Liver (tissue), 9 donors: ENCODE data around the gene ZAP70. TPM values are rescaled to one million over a fixed set of nuclear protein-coding genes. Genes with fewer than 3 reads are reported as not detected.

Experiments used
- DNase-seq: peaks from one replicate; pipeline ENCODE4 v3.0.0-alpha.2; 2017; ENCODE audit warnings: low spot score
- H3K27ac ChIP-seq, 2 donors: one replicate each; pipeline ENCODE4 v1.7.0; 2013; ENCODE audit warnings: inconsistent platforms in 2 of 2, low read length in 2 of 2, control low read depth in 1 of 2, low read depth in 1 of 2, mild to moderate bottlenecking in 1 of 2
- H3K27me3 ChIP-seq, 4 donors: one replicate each; pipeline versions ENCODE4 v1.6.1 to v1.7.0; 2013; ENCODE audit warnings: low read length in 3 of 4, inconsistent platforms in 1 of 4, mild to moderate bottlenecking in 1 of 4, moderate library complexity in 1 of 4; ENCODE audit not compliant: control insufficient read depth in 4 of 4, insufficient read depth in 4 of 4
- H3K36me3 ChIP-seq, 4 donors: one replicate each; pipeline versions ENCODE4 v1.6.1 to v1.7.0; 2013; ENCODE audit warnings: low read length in 3 of 4, mild to moderate bottlenecking in 3 of 4, low read depth in 1 of 4, moderate library complexity in 1 of 4; ENCODE audit not compliant: control insufficient read depth in 4 of 4, insufficient read depth in 3 of 4
- H3K4me1 ChIP-seq, 4 donors: one replicate each; pipeline versions ENCODE4 v1.6.1 to v1.7.0; 2013; ENCODE audit warnings: low read length in 3 of 4, mild to moderate bottlenecking in 3 of 4, moderate library complexity in 1 of 4; ENCODE audit not compliant: control insufficient read depth in 4 of 4, insufficient read depth in 4 of 4
- H3K4me3 ChIP-seq, 3 donors: one replicate each; pipeline versions ENCODE4 v1.6.1 to v1.7.0; 2013; ENCODE audit warnings: low read length in 3 of 3, control low read depth in 1 of 3, low read depth in 1 of 3, mild to moderate bottlenecking in 1 of 3
- H3K9ac ChIP-seq, 2 donors: one replicate each; pipeline ENCODE4 v1.7.0; 2013; ENCODE audit warnings: low read length in 2 of 2, mild to moderate bottlenecking in 2 of 2, moderate library complexity in 2 of 2, control low read depth in 1 of 2, low read depth in 1 of 2
- H3K9me3 ChIP-seq, 4 donors: one replicate each; pipeline versions ENCODE4 v1.6.1 to v1.7.0; 2013; ENCODE audit warnings: low read length in 3 of 4; ENCODE audit not compliant: control insufficient read depth in 4 of 4
- EGR1 ChIP-seq, 2 donors: IDR thresholded peaks; 2 replicates each; pipeline ENCODE4 v1.6.1; 2016 to 2018; ENCODE audit warnings: antibody characterized with exemption in 2 of 2, low read depth in 2 of 2
- FOXA2 ChIP-seq: IDR thresholded peaks from 2 replicates; pipeline ENCODE4 v1.6.1; 2016; ENCODE audit warnings: antibody characterized with exemption
- GABPA ChIP-seq, 2 donors: IDR thresholded peaks in 1 of 2; conservative IDR thresholded peaks in 1 of 2; 2 replicates each; pipeline ENCODE4 v1.6.1; 2016; ENCODE audit warnings: antibody characterized with exemption in 2 of 2, mild to moderate bottlenecking in 1 of 2, moderate library complexity in 1 of 2
- HNF4G ChIP-seq: IDR thresholded peaks from 2 replicates; pipeline ENCODE4 v1.6.1; 2016; ENCODE audit warnings: antibody characterized with exemption
- JUND ChIP-seq, 2 donors: IDR thresholded peaks; 2 replicates each; pipeline ENCODE4 v1.6.1; 2016; ENCODE audit warnings: antibody characterized with exemption in 2 of 2
- RAD21 ChIP-seq, 2 donors: IDR thresholded peaks; 2 replicates each; pipeline ENCODE4 v1.6.1; 2016; ENCODE audit warnings: antibody characterized with exemption in 2 of 2, mild to moderate bottlenecking in 2 of 2
- REST ChIP-seq: IDR thresholded peaks from 2 replicates; pipeline ENCODE4 v1.6.1; 2016; ENCODE audit warnings: antibody characterized with exemption, mild to moderate bottlenecking
- TAF1 ChIP-seq: conservative IDR thresholded peaks from 2 replicates; pipeline ENCODE4 v1.6.1; 2016; ENCODE audit warnings: antibody characterized with exemption, mild to moderate bottlenecking
- YY1 ChIP-seq: IDR thresholded peaks from 2 replicates; pipeline ENCODE4 v1.6.1; 2016; ENCODE audit warnings: antibody characterized with exemption, mild to moderate bottlenecking
- WGBS: extraction: QIAGEN DNeasy Blood & Tissue Kit; methylation state at CpG from one replicate; pipeline ENCODE4 v1.1.7; 2013; 5-methylcytosine and 5-hydroxymethylcytosine counted together
- polyA plus RNA-seq, 2 donors: library from polyadenylated mRNA; stranded (reverse) in 1 of 2; unstranded in 1 of 2; fragments of 200-250 nt in 1 of 2; fragments of >200 nt in 1 of 2; fragmentation: Nextera tagmentation in 1 of 2; extraction: Ambion mirVana in 1 of 2; gene quantifications; one replicate each; pipeline versions ENCODE4 v1.2.1 to v1.2.3, GENCODE V29; 2013 to 2015
- total RNA-seq, 2 donors: library from RNA; depleted of rRNA; stranded (reverse); fragments of >200 nt; gene quantifications; one replicate each; pipeline ENCODE4 v1.2.3, GENCODE V29; 2014
- TF ChIP-seq, protein P1 (sequence below): fragments of 150-350 bp; IDR thresholded peaks from 2 replicates; pipeline ENCODE4 v1.5.1; 2017; ENCODE audit warnings: improper control_type of control experiment, low read depth, low read length; ENCODE audit not compliant: missing input control
- donor health status: healthy.
- donor health status: healthy.
- donor health status: healthy.
- donor health status: healthy.
- donor health status: healthy.

The ZAP70 gene
- total and polyA plus RNA-seq, 4 donors: 1.2 to 4.9 (median 1.4) TPM

DNA sequence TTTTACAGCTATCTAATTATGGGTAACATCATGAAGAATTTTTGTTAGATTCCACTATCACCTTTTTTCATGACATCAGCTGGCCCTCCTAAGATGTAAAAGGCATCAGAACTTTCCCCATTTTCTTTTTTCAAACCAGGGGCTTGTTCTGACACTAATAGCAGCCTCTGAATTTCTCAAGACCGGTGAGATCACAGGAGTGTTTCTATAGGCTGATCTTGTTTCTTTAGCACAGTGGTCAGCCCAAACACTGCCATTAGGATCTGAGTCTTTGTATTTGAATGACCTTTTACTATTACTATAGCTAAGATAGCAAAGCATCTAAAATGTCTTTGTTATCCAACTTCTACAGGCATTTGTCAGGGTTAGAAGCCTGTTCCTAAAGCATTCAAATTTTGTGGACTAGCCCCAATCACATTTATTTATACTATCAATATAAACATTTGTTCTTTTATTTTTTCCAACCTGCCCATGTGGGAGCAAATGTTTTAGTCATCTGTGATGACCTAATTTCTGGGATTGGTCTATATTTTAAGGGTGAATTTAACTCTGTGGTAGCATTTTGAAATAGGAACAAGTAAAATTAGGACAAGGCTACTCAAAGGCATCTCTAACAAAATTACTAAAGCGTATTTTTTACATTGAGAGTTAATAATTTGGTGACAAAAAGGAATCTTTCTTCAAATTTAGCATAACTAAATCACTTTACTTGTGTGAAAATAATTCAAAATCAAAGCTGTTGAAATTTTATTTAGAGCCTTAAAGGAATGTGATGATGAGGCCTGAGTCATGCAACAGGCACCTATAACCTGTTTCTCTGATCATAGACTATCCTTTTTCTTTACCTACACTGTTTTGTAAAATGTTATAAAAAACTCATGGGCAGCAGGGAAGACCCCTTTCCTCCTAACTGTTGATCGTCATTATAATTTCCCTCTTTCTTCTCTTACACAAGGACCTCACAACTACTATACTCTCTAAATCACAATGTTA lies 39.3 kb downstream of the ZAP70 start:
- WGBS: 96% methylated on average over 3 of the region's 3 CpGs
- H3K4me3 ChIP-seq: no peak overlapping the region
- H3K9me3 ChIP-seq: no peaks in the 10 kb centered on the region
- H3K27ac ChIP-seq: no peak overlapping the region
- peaks cover 3 to 31% (median 21%) of the 10 kb centered on the region in 4 donors for H3K36me3 ChIP-seq
- H3K27me3 ChIP-seq: no peaks in the 10 kb centered on the region
- H3K9ac ChIP-seq: no peak overlapping the region
- no peak for DNase-seq
- TF ChIP-seq YY1 (no peak), TAF1 (no peak), EGR1 (IDR thresholded peaks at IDR 0.05; ENCODE audit: low read depth in 2 of 2) (no peak), JUND (IDR thresholded peaks at IDR 0.05) (no peak)
- no peaks in the 10 kb centered on the region for H3K4me1 ChIP-seq

GRCh38 chr2:97754690-97755346 lies 41.4 kb downstream of the ZAP70 start:
- WGBS: 96% methylated on average over 12 of the region's 12 CpGs
- H3K4me3 ChIP-seq: no peak overlapping the region
- H3K27me3 ChIP-seq: no peaks in the 10 kb centered on the region
- H3K36me3 ChIP-seq: peaks cover 3 to 44% (median 34%) of the 10 kb centered on the region in 4 donors
- no peak overlapping the region for H3K9ac ChIP-seq
- no peaks in the 10 kb centered on the region for H3K4me1 ChIP-seq
- H3K9me3 ChIP-seq: no peaks in the 10 kb centered on the region
- no peak for DNase-seq
- TF ChIP-seq HNF4G (no peak), YY1 (no peak), REST (no peak)
- TF ChIP-seq, protein P1, sequence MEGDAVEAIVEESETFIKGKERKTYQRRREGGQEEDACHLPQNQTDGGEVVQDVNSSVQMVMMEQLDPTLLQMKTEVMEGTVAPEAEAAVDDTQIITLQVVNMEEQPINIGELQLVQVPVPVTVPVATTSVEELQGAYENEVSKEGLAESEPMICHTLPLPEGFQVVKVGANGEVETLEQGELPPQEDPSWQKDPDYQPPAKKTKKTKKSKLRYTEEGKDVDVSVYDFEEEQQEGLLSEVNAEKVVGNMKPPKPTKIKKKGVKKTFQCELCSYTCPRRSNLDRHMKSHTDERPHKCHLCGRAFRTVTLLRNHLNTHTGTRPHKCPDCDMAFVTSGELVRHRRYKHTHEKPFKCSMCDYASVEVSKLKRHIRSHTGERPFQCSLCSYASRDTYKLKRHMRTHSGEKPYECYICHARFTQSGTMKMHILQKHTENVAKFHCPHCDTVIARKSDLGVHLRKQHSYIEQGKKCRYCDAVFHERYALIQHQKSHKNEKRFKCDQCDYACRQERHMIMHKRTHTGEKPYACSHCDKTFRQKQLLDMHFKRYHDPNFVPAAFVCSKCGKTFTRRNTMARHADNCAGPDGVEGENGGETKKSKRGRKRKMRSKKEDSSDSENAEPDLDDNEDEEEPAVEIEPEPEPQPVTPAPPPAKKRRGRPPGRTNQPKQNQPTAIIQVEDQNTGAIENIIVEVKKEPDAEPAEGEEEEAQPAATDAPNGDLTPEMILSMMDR: no peak
- H3K27ac ChIP-seq: no peak overlapping the region

- Histone ChIP-seq H3K4me1 (no peaks in the 10 kb centered on the region), H3K27ac (no peak overlapping the region), H3K36me3 (peaks cover 3 to 51% (median 38%) of the 10 kb centered on the region in 4 donors), H3K9ac (no peak overlapping the region), H3K27me3 (no peaks in the 10 kb centered on the region), H3K9me3 (no peaks in the 10 kb centered on the region), H3K4me3 (no peak overlapping the region)
- 98% methylated on average over 2 of the region's 2 CpGs for WGBS
- no peak for DNase-seq
- TF ChIP-seq RAD21 (IDR thresholded peaks at IDR 0.05) (no peak), FOXA2 (no peak), REST (no peak), HNF4G (no peak), GABPA (IDR thresholded peaks at IDR 0.05 in 1 of 2, conservative IDR thresholded peaks at IDR 0.05 in 1 of 2) (no peak)
- TF ChIP-seq, protein P1: no peak
Observed at GRCh38 chr2:97755491-97755890, 42.1 kb downstream of the ZAP70 start.
